Duodenal mucosa (tissue), 2 donors: Measurements from ENCODE around the gene DHRSX.
"Not testable (repeated sequence)": the region's sequence is repeated elsewhere in the genome, so short reads cannot be mapped to it uniquely, and the experiment has no call there.

Experiments used
- H3K27ac ChIP-seq: one replicate; pipeline ENCODE4 v1.7.0; 2013; ENCODE audit warnings: low read depth, low read length
- H3K27me3 ChIP-seq, 2 donors: one replicate each; pipeline ENCODE4 v1.7.0; 2013; ENCODE audit warnings: low read length in 2 of 2, control low read depth in 1 of 2; ENCODE audit not compliant: insufficient read depth in 2 of 2, control insufficient read depth in 1 of 2
- H3K36me3 ChIP-seq, 2 donors: one replicate each; pipeline ENCODE4 v1.7.0; 2013; ENCODE audit warnings: low read length in 2 of 2, control low read depth in 1 of 2; ENCODE audit not compliant: insufficient read depth in 2 of 2, control insufficient read depth in 1 of 2
- H3K4me1 ChIP-seq, 2 donors: one replicate each; pipeline ENCODE4 v1.7.0; 2013; ENCODE audit warnings: low read length in 2 of 2, control low read depth in 1 of 2; ENCODE audit not compliant: insufficient read depth in 2 of 2, control insufficient read depth in 1 of 2
- H3K4me3 ChIP-seq, 2 donors: one replicate each; pipeline ENCODE4 v1.7.0; 2013; ENCODE audit warnings: low read length in 2 of 2, low read depth in 1 of 2
- H3K9ac ChIP-seq, 2 donors: one replicate each; pipeline ENCODE4 v1.7.0; 2013; ENCODE audit warnings: low read length in 2 of 2, low read depth in 1 of 2
- H3K9me3 ChIP-seq, 2 donors: one replicate each; pipeline ENCODE4 v1.7.0; 2013; ENCODE audit warnings: low read length in 2 of 2, control low read depth in 1 of 2; ENCODE audit not compliant: control insufficient read depth in 1 of 2

Gene DHRSX

GRCh38 chrX:2538031-2538757, 37.4 kb upstream of the DHRSX start:
- no peaks in the 10 kb centered on the region for H3K27me3 ChIP-seq
- H3K4me1 ChIP-seq: no peaks in the 10 kb centered on the region
- H3K36me3 ChIP-seq: no peaks in the 10 kb centered on the region
- no peak overlapping the region for H3K4me3 ChIP-seq
- H3K27ac ChIP-seq: no peak overlapping the region
- H3K9ac ChIP-seq: no peak overlapping the region
- no peaks in the 10 kb centered on the region for H3K9me3 ChIP-seq

GRCh38 chrX:2536974-2537373, 36.2 kb upstream of the DHRSX start:
- H3K27ac ChIP-seq: no peak overlapping the region
- no peaks in the 10 kb centered on the region for H3K9me3 ChIP-seq
- H3K27me3 ChIP-seq: no peaks in the 10 kb centered on the region
- H3K4me3 ChIP-seq: no peak overlapping the region
- H3K9ac ChIP-seq: no peak overlapping the region
- H3K4me1 ChIP-seq: no peaks in the 10 kb centered on the region
- no peaks in the 10 kb centered on the region for H3K36me3 ChIP-seq

- Histone ChIP-seq H3K27me3 (no peaks in the 10 kb centered on the region), H3K4me3 (no peak overlapping the region), H3K9me3 (no peaks in the 10 kb centered on the region), H3K27ac (no peak overlapping the region), H3K9ac (no peak overlapping the region), H3K4me1 (no peaks in the 10 kb centered on the region), H3K36me3 (no peaks in the 10 kb centered on the region)
Observed at GRCh38 chrX:2536141-2536540, 35.4 kb upstream of the DHRSX start.

DNA sequence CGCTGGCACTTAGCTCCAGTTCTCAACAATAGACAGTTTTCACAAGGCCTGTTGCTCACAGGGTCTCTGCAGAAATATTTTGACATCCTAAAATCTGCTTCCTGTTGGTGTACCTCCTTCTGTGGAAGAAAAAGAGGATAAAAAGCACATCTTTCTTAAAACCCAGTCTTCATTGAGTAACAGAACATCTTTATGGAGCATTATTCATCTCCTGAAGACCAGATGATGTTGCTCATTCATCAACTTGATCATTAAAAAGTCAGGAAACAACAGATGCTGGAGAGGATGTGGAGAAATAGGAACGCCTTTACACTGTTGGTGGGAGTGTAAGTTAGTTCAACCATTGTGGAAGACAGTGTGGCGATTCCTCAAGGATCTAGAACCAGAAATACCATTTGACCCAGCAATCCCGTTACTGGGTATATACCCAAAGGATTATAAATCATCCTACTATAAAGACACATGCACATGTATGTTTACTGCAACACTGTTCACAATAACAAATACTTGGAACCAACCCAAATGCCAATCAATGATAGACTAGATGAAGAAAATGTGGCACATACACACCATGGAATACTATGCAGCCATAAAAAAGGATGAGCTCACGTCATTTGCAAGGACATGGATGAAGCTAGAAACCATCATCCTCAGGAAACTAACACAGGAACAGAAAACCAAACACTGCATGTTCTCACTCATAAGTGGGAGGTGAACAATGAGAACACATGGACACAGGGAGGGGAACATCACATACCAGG, 33.7 kb upstream of the DHRSX start:
- not testable (repeated sequence) for H3K9me3 ChIP-seq, H3K27me3 ChIP-seq, H3K4me3 ChIP-seq, H3K4me1 ChIP-seq, H3K36me3 ChIP-seq, H3K27ac ChIP-seq, H3K9ac ChIP-seq

DNA sequence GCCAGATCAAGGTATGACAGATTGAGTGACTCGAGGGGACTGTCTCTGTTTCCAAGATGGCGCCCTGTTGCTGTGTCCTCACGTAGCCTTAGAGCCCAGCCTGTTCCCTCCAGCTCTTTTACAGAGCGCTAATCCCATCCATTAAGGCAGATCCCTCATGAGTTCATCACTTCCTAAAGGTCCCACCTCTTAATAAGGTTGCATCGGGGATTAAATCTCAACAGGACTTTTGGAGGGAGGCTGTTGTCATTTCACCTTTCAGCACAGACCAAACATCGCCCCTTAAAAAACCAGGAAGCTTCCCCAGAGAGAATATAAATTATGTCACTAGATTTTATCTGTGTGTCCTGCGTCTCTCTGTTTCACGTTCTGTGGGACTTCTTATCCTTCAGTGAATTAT, 32.6 kb upstream of the DHRSX start:
- H3K9ac ChIP-seq: no peak overlapping the region
- H3K9me3 ChIP-seq: no peaks in the 10 kb centered on the region
- H3K4me3 ChIP-seq: no peak overlapping the region
- no peaks in the 10 kb centered on the region for H3K36me3 ChIP-seq
- H3K27ac ChIP-seq: no peak overlapping the region
- H3K4me1 ChIP-seq: no peaks in the 10 kb centered on the region
- H3K27me3 ChIP-seq: no peaks in the 10 kb centered on the region

GRCh38 chrX:2526390-2526789, 25.6 kb upstream of the DHRSX start:
- H3K9me3 ChIP-seq: no peaks in the 10 kb centered on the region
- no peak overlapping the region for H3K9ac ChIP-seq
- H3K4me3 ChIP-seq: no peak overlapping the region
- no peak overlapping the region for H3K27ac ChIP-seq
- no peaks in the 10 kb centered on the region for H3K4me1 ChIP-seq
- no peaks in the 10 kb centered on the region for H3K36me3 ChIP-seq
- no peaks in the 10 kb centered on the region for H3K27me3 ChIP-seq

DNA sequence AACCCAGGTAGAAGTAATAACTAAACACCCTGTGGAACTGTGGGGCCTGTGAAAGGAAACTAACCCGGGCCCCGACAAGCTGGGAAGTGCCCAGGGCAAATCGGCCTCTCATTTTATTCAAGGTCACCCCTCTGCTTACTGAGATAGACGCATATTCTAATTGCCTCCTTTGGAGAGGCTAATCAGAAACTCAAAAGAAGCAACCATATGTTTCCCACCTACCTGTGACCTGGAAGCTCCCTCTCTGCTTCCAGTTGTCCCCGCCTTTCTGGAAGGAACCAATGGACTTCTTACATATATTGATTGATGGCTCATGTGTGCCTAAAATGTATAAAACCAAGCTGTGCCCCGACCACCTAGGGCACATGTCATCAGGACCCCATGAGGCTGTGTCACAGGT, 23.1 kb upstream of the DHRSX start:
- Histone ChIP-seq H3K4me3 (no peak overlapping the region), H3K27me3 (no peaks in the 10 kb centered on the region), H3K4me1 (no peaks in the 10 kb centered on the region), H3K9me3 (no peaks in the 10 kb centered on the region), H3K36me3 (no peaks in the 10 kb centered on the region), H3K27ac (no peak overlapping the region), H3K9ac (no peak overlapping the region)

GRCh38 chrX:2521927-2522386, 21.2 kb upstream of the DHRSX start:
- H3K9me3 ChIP-seq: no peaks in the 10 kb centered on the region
- no peaks in the 10 kb centered on the region for H3K36me3 ChIP-seq
- H3K27me3 ChIP-seq: no peaks in the 10 kb centered on the region
- H3K4me3 ChIP-seq: no peak overlapping the region
- H3K27ac ChIP-seq: no peak overlapping the region
- no peaks in the 10 kb centered on the region for H3K4me1 ChIP-seq
- no peak overlapping the region for H3K9ac ChIP-seq

DNA sequence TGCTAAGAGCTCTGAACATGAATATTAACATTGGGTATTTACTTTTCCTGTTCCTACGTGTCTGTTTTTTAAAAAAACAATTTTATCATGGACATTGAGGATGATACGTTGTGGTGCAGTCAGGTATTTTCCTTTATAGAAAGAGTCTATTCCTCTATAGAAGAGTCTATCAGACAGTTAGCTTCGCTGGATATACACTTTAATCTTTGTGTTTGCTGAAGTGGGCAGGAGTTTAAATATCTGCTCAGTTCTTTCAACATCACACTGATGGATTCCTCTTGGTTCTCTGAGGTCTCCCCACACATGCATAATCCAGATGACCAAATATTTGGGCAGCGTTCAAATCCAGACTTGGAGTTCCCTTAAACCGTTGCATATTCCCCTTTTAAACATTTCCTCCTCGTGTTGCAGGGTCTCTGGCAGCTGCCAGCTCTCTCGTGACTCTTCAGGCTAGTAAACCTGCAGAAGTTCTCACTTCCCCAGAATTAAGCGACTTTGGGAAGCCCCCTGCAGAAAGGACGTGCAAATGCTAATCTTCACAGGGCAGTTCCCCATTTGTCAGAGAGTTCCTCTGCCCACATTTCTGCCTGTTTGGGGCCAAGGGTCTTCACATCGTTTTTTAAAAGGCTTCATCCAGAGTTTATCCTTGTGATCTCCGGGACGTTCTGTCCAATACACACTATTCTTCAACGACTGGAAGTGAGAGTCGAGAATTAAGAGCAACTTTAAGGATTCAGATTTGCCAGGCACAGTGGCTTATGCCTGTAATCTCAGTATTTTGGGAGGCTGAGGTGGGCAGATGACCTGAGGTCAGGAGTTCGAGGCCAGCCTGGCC, 20.5 kb upstream of the DHRSX start:
- Histone ChIP-seq H3K36me3 (no peaks in the 10 kb centered on the region), H3K27me3 (no peaks in the 10 kb centered on the region), H3K9me3 (no peaks in the 10 kb centered on the region), H3K4me3 (no peak overlapping the region), H3K4me1 (no peaks in the 10 kb centered on the region), H3K9ac (no peak overlapping the region), H3K27ac (no peak overlapping the region)

- no peaks in the 10 kb centered on the region for H3K36me3 ChIP-seq
- no peak overlapping the region for H3K9ac ChIP-seq
- no peak overlapping the region for H3K4me3 ChIP-seq
- H3K27ac ChIP-seq: no peak overlapping the region
- H3K27me3 ChIP-seq: no peaks in the 10 kb centered on the region
- no peaks in the 10 kb centered on the region for H3K4me1 ChIP-seq
- H3K9me3 ChIP-seq: no peaks in the 10 kb centered on the region
Observed at GRCh38 chrX:2520539-2520938, 19.8 kb upstream of the DHRSX start.
